GM20431 (cell line): ENCODE data around the gene HBS1L.

Source experiments
- in situ Hi-C: fragments of 300-500 bp; cut with MseI, MboI; formaldehyde crosslinking; loops from one replicate; pipeline ENCODE4 v1.15.0; 2020; ENCODE audit warnings: low sequenced_read_pairs; ENCODE audit not compliant: unreplicated experiment

The HBS1L gene

GRCh38 chr6:134928151-134928900, 126.3 kb downstream of the HBS1L start:
- in situ Hi-C loops: loop anchor here (25.0 kb wide), 1 partner anchor 766 kb away; no protein-coding TSS in a partner anchor

DNA sequence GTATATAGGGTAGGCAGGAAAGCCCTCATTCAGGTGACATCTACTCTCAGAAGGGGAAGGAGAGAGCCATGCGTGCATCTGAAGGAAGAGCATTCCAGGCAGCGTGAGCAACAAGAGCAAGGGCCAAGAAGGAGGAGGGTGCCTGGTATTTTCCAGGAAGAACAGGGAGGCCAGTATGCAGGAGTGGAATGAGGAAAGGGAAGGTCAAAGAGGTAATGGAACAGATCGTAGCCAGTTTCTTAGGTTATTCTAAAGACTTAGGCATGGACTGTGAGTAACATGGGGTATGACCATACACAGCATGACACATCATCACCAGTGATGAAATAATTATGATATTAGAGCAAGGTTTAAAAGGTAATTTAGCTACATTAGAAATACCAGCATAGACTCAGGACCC, 128.8 kb downstream of the HBS1L start:
- in situ Hi-C loops: loop anchor here (25.0 kb wide), 1 partner anchor 763 kb away; no protein-coding TSS in a partner anchor

DNA sequence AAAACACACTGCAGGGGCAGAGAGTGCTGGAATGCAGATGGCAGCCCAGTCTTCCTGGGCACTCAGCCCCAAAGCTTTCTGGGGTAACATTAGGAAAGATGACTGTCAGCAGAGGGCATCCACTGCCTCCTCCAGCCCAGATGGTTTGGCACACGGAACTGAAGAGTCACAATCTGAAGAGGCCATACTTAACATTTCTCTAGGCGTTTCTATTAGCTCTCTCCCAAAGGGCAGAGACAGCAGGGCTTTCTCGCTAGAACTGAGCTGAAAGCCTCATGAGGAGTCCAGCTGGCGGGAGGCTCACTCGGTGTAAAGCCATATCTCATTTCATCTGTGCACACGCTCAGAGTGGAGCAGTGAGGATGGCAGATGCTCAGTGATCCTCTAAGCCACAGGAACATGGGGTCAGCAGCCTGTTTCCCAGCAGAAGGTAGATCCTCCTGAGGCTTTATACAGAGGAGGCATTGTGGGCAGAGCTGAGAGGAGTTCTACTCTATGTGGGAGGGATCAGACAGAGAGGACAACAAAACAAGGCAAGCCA, 132.8 kb downstream of the HBS1L start:
- in situ Hi-C loops: no loop called here

- in situ Hi-C loops: no loop called here
These were observed 133.3 kb downstream of the HBS1L start for GRCh38 chr6:134921276-134921675.

- in situ Hi-C loops: no loop called here
These were observed 134.2 kb downstream of the HBS1L start for GRCh38 chr6:134920422-134920821.

GRCh38 chr6:134918418-134918961, 136.1 kb downstream of the HBS1L start:
- in situ Hi-C loops: no loop called here

GRCh38 chr6:134911547-134911946, 143.1 kb downstream of the HBS1L start:
- in situ Hi-C loops: no loop called here

DNA sequence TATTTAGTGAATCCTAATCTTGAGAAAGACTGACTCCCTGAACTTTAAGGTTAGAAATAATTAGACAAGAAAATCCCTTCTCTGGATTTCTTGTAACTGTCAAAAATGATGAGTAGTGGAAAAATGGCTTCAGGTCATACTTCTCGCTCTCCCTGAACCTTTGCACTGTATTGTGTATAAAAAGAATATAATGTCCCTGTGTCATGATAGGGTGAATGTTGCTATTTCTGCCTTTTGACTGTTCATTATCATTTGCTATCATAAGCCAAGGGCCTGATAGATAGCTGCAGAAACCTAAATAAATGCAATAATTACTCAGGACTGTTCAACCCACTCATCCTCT, 144.1 kb downstream of the HBS1L start:
- in situ Hi-C loops: no loop called here
